Cerebellar cortex (tissue), 1 donor: ENCODE measurements around the gene POLE.

Source experiments
- DNase-seq: peaks from one replicate; pipeline ENCODE4 v3.0.0-alpha.2; 2015; ENCODE audit warnings: low spot score

POLE gene

GRCh38 chr12:132687211-132688164, at the start of gene POLE, which contains the start of gene PXMP2:
Gene POLE, minus strand, starts transcription at chr12:132687342. Its CDS starts 27 bp downstream, at chr12:132687315.
Gene PXMP2, plus strand, starts transcription at chr12:132687587. Its CDS starts 84 bp downstream, at chr12:132687671.
- DNase-seq = peak; percentile 89

- no peak for DNase-seq
Observed at GRCh38 chr12:132736913-132737312, 49.8 kb upstream of the POLE start.

- no peak for DNase-seq
Observed at GRCh38 chr12:132736378-132736777, 49.2 kb upstream of the POLE start.

GRCh38 chr12:132735496-132735895, 48.4 kb upstream of the POLE start:
- no peak for DNase-seq

DNA sequence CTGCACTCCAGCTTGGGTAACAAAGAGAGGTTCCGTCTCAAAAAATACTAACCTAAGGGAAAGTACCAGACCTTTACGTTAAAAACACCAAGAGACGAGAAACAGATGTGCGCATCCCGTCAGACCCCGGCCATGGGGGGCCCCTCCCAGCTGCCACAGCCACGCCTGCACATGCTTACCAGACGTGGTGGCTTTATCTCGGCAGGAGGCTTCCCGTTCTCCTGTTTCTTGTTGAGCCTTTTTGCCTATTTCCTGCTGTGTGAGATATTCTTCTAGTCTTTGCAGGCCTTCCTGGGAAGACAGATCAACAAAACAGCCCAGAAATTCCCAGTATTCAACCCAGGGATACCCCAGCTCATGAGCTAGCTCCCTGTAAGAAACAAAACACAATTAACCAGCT, 47.1 kb upstream of the POLE start:
- no peak for DNase-seq

DNA sequence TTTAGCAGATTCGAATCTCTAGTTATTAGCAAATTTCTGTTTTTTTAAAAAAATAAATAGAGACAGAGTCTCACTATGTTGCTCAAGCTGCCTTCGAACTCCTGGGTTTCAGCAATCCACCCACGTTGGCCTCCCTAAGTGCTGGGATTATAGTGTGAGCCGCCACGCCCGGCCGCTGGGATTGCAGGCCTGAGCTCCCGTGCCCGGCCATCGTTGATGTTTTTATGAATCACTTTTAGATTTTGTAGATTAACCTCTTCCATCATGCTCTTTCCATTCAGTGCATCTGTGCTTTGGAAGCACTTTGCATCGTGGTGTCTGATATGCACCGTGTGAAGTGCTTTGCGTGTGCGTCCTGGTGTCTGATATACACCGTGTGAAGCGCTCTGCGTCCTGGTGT, 44.4 kb upstream of the POLE start:
- DNase-seq = no peak

GRCh38 chr12:132730353-132730752, 43.2 kb upstream of the POLE start:
- no peak for DNase-seq

DNA sequence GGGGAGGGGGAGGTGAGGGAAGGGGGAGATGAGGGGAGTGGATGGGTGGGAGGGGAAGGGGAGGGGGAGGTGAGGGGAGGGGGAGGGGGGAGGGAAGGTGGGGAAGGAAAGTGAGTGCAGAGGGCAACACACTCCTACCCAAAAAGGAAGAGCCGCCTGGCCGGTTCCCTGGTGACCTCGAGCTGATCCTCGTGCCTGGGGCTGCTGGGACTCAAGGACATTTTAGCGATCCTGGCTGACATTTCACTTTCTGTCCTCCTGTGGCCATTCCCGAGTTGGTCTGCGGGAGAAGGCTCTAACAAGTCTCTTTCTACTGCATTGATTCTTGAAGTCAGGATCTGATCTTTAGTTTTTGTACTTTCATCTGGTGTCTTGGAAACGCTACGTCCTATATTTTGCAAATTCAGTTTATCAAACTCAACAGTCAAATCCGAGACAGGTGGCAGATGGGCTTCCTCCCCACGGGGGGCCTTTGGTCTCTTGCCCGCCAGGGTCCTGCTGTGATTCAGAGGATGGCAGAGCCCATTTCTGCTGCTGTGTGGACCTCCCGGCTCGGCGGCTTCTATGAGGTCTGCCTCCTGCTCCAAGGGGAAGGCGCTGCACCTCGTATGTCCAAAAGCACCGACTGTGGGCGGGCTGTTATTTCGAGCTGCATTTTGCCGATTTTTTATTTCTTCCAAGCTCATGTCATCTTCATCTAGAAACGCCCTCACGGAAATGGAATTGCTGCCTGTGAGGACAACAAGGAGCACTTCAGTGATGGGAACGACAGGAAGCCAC, 42.6 kb upstream of the POLE start:
- DNase-seq = peak; percentile 51

DNA sequence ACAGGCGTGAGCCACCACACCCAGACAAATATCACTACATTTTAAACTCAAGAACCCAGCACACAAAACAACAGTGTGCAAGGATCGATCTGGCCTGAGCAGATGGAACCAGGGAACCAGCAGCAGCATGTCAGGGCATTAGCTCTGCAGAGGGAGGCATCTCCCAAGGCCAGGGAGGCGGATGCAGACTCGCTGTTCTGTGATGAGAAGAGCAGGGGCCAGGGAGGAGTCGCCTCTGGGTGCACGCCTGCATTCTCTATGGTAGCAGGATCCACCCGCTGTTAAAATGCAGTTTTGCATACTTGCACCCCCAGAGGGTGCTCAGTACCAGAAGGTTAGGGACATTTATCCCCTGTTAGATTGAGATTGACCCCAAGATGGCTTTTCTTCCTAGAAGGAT, 41.4 kb upstream of the POLE start:
- no peak for DNase-seq

- DNase-seq = no peak
Observed at GRCh38 chr12:132727091-132727794, 40.1 kb upstream of the POLE start.

DNA sequence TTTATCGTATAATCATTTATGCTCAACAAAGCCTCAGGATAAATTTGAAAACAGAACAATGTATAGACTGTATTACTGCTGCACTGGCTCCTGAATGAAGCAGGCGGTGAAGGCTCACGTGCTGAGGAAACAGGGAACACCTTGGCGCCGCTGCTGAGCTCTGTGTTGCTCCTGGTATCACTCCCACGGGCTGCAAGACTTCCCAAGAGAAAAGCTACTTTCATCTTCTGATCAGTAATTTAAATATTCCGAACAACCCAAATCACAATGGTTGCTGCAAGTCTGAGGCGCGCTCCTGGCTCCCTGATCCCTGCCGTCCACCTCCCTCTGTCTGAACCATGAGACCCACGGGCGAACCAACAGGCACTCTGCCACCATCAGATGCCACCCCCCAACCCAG, 39.2 kb upstream of the POLE start:
- no peak for DNase-seq

DNA sequence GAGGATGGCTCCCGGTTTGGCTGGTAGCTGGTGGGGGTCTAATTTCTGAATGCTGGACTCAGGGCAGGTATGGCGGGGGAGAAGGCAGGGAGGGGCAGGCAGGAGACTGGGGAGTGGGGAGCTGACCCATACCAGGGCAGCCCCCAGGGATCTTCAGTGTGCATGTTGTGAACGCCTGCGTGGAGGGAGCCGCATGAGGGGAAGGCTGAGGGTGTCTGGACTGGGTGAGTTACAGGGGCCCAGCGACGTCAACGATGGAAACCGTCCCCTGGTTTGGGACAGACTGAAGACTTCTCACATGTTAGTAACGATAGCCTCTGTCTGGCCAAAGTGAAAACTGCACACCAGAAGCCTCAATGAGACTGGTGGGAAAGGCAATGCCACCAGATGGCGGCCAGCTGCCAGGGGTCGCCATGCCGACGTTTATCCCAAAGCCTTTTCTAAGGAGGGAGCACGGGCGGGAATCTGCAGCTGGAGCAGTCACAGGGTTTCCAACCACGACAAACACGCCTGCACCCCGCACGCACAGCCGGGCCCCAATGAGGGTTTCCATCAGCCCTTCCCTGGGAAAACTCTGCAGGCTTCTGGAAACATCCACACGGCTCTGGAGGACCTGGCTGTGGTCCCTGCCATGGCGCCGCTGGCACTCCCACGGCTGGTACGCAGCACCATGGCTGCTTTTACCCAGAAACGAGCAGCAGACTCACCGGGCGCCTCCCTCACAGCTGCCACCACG, 37.5 kb upstream of the POLE start:
- no peak for DNase-seq

- DNase-seq = no peak
Observed at GRCh38 chr12:132723764-132724140, 36.6 kb upstream of the POLE start.

- DNase-seq = no peak
Observed at GRCh38 chr12:132723015-132723763, 36.0 kb upstream of the POLE start.

GRCh38 chr12:132720606-132721345, 33.6 kb upstream of the POLE start:
- no peak for DNase-seq

GRCh38 chr12:132719954-132720324, 32.8 kb upstream of the POLE start:
- no peak for DNase-seq

- no peak for DNase-seq
Observed at GRCh38 chr12:132719141-132719953, 32.2 kb upstream of the POLE start.

GRCh38 chr12:132718644-132719043, 31.5 kb upstream of the POLE start:
- DNase-seq = no peak
